ENCODE data around the gene MAEA.

The MAEA gene

GRCh38 chr4:1353186-1354055, 63.7 kb downstream of the MAEA start:
- DNase-seq (ENCODE audit: low spot score), result no peak

DNA sequence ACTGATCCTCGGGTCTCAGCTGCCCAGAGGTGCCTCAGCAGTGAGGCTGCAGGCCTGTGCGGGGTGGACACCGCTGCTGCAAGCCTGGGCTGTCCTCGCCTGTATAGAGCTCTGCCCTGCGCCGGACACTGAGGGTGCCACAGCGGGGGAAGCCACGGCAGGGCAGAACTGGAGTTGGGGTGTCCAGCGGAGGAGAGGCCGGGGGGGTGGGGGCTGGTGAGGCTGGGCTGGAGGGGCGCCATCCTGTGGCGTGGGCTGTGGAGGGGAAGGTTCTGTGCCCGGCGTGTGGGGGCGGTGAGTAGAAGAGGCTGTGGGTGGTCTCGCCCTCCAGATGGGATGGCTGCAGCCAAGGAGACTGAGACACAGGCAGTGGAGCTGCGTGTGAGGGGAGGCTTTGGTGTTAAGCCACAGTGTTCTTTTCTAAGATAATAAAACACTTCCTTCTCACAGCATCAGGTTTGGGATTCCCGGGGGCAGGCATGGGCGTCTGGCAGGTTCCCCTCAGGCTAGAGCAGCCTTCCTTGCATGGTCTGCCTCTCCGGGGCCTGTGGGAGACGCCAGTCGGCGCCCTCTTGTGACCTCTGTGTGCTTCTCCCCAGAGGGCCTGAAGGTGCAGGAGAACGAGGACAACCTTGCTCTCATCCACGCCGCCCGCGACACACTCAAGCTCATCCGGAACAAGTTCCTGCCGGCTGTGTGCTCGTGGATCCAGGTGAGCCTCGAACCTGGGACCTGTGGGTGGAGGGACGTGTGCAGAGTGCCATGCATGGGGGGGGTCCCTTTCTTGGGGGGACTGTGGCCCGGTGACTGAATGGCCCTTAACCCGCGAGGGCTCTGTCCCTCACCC, 64.7 kb downstream of the MAEA start:
- no peak for DNase-seq (ENCODE audit: low spot score)

- DNase-seq (ENCODE audit: low spot score), result no peak
These were observed 65.2 kb downstream of the MAEA start for GRCh38 chr4:1354983-1355275.

DNA sequence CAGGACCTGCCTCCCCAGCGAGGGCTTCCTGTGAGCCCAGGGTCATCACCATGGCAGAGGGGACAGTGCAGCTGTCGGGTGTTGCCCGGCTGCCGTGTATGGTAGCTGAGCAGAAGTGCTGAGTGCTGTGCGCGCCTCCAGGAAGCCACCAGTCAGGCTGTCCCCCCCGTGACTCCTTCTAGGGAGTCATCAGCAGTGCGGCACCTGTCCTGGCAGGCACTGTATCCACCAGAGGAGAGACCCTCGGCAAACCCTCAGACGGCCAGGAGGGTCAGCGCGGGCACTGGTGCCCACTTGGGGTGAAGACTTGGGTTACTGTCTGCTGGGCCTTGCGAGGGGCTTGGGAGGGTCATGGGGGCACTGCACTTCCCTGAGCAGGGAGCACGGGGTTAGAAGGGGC, 65.7 kb downstream of the MAEA start:
- no peak for DNase-seq (ENCODE audit: low spot score)

- DNase-seq (ENCODE audit: low spot score), result peak; percentile 53
These were observed 66.7 kb downstream of the MAEA start for GRCh38 chr4:1356181-1356998.

DNA sequence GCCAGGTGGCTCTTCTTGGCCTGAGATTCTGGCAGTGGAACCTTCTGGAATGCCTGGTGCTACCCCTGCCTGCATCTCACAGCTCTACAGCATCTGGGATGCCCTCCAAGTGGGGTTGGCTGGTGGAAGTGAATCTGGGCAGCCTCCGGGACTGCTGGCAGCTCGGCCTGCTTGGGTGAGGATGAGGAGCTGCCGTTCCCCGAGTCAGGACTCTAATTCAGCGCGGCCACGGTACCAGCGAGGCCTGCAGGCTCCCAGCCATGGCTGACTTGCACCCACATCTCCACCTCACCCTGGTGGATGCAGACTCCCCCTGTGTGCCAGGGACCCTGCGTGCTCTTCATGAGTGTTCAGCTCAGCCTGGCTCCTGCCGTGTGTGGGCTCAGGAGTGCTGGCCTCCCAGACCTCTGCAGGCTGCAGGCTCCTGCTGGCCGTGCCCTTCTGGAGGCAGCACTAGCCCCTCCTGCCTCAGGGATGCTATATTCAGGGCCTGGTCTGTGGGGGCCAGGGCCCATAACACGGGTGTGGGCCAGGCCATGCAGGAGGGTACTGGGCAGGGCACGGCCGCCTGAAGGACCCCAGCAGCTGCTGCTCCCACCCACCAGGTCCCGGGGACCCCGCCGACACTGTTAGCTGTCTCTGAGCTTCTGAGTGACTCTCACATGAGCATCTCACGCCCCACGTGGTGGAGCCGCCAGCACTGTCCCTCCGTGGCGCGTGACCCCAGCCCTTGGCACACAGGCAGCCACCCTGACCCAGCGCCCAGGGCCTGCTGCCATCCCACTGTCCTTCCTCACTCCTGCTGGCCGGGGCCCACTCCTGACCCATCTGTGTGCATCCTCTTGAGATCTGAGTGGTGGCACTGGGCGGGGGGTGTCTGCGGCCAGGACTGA, 67.9 kb downstream of the MAEA start:
- DNase-seq (ENCODE audit: low spot score), result no peak

- no peak for DNase-seq (ENCODE audit: low spot score)
These were observed 68.9 kb downstream of the MAEA start for GRCh38 chr4:1358421-1359143.

GRCh38 chr4:1359144-1359501, 69.4 kb downstream of the MAEA start:
- DNase-seq (ENCODE audit: low spot score), result no peak

GRCh38 chr4:1359976-1360375, 70.3 kb downstream of the MAEA start:
- DNase-seq (ENCODE audit: low spot score), result no peak

DNA sequence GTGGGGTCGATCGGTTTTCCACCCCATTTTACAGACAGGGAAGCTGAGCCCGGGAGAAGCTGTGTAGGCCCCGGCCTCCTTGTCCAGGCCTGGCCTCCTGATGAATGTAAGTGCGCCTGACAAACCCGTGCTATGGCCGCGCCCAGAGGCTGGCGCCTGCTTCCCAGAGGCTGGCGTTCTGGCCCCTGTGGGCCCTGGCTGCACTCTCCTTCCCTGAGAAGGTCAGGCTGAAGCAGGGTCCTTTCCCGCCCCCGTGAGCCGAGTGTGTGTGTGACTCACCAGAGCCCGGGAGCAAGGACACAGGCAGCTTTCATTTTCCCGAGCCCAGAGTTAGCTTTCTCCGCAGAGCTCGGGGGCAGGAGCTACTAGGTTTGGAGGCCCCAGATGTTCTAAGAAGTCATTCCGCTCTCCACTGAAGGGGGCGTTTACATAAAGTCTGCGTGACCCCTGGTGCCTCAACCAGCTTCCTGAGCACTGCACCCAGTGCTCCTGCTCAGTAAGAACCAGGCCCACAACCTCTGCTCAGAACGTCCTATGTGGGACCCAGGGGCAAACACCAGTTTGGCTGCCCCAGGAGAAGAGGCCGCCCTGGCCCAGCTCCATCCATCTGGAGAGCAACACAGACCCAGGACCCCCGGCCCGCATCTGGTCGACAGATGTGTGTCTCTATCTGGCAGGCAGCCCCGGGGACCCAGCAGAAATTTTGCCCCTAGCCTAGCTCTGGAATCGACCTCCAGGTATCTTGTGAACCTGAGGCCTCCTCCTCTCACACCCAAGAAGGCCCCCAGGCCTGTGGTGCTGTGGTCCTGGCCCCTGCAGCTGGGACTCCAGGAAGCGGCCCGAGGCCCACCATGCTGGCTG, 71.0 kb downstream of the MAEA start:
- no peak for DNase-seq (ENCODE audit: low spot score)

- no peak for DNase-seq (ENCODE audit: low spot score)
These were observed 71.7 kb downstream of the MAEA start for GRCh38 chr4:1361431-1361830.

DNA sequence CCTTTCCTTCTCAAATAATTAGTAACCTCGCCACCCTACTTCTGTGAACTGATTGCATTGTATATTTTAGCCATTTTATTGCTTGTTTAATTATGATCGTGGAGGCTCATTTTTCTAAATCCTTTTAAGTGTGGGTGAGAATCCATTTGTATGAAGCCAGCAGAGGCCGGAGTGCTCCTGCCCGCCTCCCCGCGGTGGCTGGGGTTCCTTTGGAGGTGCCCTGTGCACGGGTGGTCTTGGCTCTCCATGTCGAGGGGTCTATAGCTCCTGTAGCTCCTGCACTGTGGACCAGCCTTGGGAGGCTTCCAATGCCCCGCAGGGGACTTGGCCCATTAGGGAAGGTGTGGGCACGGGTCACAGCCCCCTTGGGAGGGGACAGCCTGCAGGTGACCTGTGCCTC, 72.4 kb downstream of the MAEA start:
- no peak for DNase-seq (ENCODE audit: low spot score)

- no peak for DNase-seq (ENCODE audit: low spot score)
These were observed 72.8 kb downstream of the MAEA start for GRCh38 chr4:1362521-1362920.

DNA sequence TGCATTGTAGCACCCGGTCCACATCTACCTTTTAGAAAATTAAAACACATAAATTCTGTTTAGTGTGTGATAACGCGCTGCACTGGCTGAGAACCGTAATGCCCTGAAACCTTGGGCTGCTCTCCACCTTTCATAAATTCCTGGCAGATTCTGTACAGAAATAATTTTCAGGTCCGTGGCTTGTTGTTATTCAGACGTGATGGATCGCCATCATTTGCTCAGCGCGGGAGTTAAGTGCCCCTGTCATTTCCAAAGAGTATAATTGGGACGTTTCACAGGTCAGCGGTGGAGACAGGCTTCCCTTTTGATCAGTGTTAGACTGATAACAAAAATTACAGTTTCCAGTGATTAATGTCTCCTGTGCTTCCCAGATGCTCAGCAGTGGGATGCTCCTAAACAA, 73.8 kb downstream of the MAEA start:
- no peak for DNase-seq (ENCODE audit: low spot score)

- DNase-seq (ENCODE audit: low spot score), result no peak
These were observed 74.5 kb downstream of the MAEA start for GRCh38 chr4:1364217-1364616.

GRCh38 chr4:1364748-1365147, 75.1 kb downstream of the MAEA start:
- DNase-seq (ENCODE audit: low spot score), result no peak

DNA sequence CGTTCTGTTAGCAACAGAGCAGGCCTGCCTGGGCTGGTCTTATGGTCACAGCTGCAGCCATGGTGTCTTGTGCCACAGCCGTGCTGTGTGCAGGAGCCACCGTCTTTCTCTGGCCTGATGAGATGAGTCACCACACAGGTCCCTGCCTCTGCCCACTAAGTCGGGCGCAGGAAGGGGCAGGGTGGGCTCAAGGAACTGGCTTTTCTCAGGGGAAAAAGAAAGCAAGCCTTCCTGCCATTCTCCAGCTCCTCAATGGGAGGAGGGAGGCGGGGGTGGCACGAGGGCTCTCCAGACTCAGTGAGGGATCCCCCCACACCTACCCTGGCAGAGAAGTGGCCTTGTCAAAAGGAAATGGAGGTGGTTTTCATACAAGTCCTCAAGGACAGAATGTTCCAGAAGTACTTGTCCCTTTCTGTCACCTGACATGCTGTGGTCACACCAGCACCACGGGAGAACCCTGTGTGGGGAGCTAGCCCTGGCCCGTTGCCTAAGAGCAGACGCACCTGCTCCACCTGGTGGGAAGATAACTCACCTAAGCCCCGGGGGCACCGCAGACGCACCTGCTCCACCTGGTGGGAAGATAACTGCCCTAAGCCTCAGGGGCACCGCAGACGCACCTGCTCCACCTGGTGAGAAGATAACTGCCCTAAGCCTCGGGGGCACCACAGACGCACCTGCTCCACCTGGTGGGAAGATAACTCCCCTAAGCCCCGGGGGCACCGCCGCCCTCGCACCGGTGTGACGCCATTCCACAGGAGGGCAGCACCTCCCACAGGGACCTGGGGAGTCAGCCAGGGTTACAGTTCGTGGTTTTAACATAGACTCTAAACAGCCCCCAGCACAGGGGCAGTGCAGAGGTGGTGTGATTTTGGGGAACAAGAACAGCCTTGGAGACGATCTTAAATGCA, 75.8 kb downstream of the MAEA start:
- DNase-seq (ENCODE audit: low spot score), result no peak

GRCh38 chr4:1366371-1367229, 76.9 kb downstream of the MAEA start:
- DNase-seq (ENCODE audit: low spot score), result no peak
